ENCODE results near the gene IGLON5. TPM values are rescaled to one million over a fixed set of nuclear protein-coding genes. Genes with fewer than 3 reads are reported as not detected.

The IGLON5 gene
- total RNA-seq, 1 donor from 2014 or later, result not detected

DNA sequence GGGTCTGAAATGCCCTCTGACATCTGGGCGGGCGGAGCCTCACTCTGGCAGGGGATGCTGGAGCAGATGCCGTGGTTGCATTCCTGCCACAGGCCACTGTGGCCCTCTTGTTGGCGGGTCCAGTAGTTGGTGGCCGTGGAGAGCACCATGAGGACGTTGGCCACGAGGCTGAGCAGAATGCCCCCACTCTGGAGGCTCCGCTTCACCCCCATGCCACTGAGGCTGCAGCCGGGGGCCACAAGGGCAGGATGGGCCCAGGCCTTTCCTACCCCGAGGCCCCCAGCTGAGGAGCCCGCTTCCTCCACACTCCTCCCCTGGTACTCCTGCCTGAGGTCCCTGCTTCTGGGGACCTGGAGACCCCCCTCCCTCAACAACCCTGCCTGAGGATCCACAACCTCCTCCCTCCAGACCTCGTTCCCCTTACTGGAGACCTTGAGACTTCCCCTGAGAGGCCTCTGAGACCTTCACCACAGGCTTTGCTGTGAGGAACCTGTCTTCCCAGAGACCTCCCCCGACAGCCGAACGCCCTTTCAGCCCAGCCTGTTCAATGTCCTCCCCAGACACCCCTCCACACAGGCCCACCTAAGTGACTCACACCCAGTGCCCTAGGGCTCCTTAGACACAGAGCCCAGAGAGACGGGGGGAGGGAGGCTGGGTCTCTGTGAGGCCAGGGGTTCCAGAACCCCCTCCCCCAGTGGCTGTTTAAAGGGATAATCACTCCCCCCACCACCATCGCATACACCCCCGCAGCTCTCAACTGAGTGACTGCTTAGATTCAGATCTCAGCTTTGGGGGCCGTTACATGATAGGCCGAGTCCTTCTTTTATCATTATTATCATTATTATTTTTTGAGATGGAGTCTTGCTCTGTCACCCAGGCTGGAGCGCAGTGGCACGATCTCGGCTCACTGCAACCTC lies 57.2 kb downstream of the IGLON5 start, which contains the start of gene CLDND2:
Gene CLDND2 (minus strand): TSS at position 638 of the 917 bp plus-strand sequence. CDS start 426 bp downstream, at position 212.
- Histone ChIP-seq H3K9ac (ENCODE audit: low read depth in 1 of 3, low read length in 3 of 3) (peak within 1 kb of the TSS; percentile 72 to 89 (median 73)), H3K36me3 (ENCODE audit: control insufficient read depth in 3 of 3, insufficient read depth in 3 of 3, low read length in 3 of 3) (no peaks in the 10 kb centered on the region), H3K27ac (ENCODE audit: low read depth, low read length) (peak within 1 kb of the TSS; percentile 93), H3K4me3 (ENCODE audit: low read length in 3 of 3) (peak within 1 kb of the TSS; percentile 72 to 93 (median 87)), H3K4me1 (ENCODE audit: control insufficient read depth in 3 of 3, insufficient read depth in 3 of 3, low read length in 3 of 3) (peaks cover 24 to 32% (median 26%) of the 10 kb centered on the region in 3 donors), H3K9me3 (ENCODE audit: control insufficient read depth in 3 of 3, low read length in 3 of 3) (no peaks in the 10 kb centered on the region), H3K27me3 (ENCODE audit: control insufficient read depth in 3 of 3, insufficient read depth in 3 of 3, low read length in 3 of 3) (peaks cover 0 to 4% (median 0%) of the 10 kb centered on the region in 3 donors)

DNA sequence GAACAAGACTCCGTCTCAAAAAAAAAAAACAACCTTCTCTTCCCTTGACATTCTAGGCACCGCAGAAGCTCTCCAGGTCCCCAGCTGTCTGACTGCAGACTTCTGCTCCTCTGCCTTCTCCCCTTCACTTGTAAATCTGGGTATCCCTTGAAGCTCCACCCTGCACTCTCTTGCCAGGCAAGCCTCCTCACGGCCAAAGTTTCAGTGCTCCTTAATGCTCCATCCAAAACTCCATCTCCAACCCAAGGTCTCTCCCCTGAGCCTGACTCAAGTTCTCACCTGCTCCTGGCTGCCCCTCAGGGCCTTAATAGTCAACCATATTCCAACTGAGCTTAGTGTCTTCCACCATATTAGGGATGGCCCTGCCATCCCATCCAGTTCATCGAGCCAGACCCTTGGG lies 58.8 kb downstream of the IGLON5 start:
- Histone ChIP-seq H3K9ac (ENCODE audit: low read depth in 1 of 3, low read length in 3 of 3) (no peak overlapping the region), H3K27me3 (ENCODE audit: control insufficient read depth in 3 of 3, insufficient read depth in 3 of 3, low read length in 3 of 3) (peaks cover 0 to 4% (median 0%) of the 10 kb centered on the region in 3 donors), H3K4me1 (ENCODE audit: control insufficient read depth in 3 of 3, insufficient read depth in 3 of 3, low read length in 3 of 3) (peaks cover 14 to 19% (median 18%) of the 10 kb centered on the region in 3 donors), H3K4me3 (ENCODE audit: low read length in 3 of 3) (no peak overlapping the region), H3K9me3 (ENCODE audit: control insufficient read depth in 3 of 3, low read length in 3 of 3) (no peaks in the 10 kb centered on the region), H3K36me3 (ENCODE audit: control insufficient read depth in 3 of 3, insufficient read depth in 3 of 3, low read length in 3 of 3) (no peaks in the 10 kb centered on the region), H3K27ac (ENCODE audit: low read depth, low read length) (no peak overlapping the region)

DNA sequence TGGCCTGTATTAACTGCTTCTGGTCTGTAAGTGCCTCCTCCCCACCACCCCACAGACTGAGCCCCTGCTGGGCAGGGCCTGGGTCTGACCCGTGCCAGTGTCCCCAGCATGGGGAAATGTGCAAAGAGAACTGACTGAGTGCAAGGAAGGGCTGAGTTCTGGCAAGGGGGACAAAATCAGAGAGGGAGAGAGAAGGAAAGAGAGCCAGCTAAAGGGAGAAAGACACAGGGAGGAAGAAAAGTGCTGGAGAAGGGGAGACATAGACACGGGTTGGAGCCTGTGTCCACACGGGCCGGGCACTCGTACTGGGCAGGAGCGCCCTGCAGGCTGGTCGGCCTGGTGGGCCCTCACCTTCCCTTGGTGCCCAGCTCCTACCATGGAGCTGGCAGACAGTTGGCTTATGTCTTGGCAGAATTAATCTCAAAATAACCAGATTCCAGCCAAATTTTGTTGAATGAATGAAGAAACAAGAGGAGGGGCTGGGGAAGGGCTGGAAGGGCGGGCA lies 59.8 kb downstream of the IGLON5 start:
- no peaks in the 10 kb centered on the region for H3K36me3 ChIP-seq (ENCODE audit: control insufficient read depth in 3 of 3, insufficient read depth in 3 of 3, low read length in 3 of 3)
- no peak overlapping the region for H3K4me3 ChIP-seq (ENCODE audit: low read length in 3 of 3)
- H3K27me3 ChIP-seq (ENCODE audit: control insufficient read depth in 3 of 3, insufficient read depth in 3 of 3, low read length in 3 of 3), result peaks cover 0 to 4% (median 0%) of the 10 kb centered on the region in 3 donors
- H3K9me3 ChIP-seq (ENCODE audit: control insufficient read depth in 3 of 3, low read length in 3 of 3), result no peaks in the 10 kb centered on the region
- H3K9ac ChIP-seq (ENCODE audit: low read depth in 1 of 3, low read length in 3 of 3), result no peak overlapping the region
- H3K27ac ChIP-seq (ENCODE audit: low read depth, low read length), result no peak overlapping the region
- H3K4me1 ChIP-seq (ENCODE audit: control insufficient read depth in 3 of 3, insufficient read depth in 3 of 3, low read length in 3 of 3), result peaks cover 9 to 15% (median 10%) of the 10 kb centered on the region in 3 donors

DNA sequence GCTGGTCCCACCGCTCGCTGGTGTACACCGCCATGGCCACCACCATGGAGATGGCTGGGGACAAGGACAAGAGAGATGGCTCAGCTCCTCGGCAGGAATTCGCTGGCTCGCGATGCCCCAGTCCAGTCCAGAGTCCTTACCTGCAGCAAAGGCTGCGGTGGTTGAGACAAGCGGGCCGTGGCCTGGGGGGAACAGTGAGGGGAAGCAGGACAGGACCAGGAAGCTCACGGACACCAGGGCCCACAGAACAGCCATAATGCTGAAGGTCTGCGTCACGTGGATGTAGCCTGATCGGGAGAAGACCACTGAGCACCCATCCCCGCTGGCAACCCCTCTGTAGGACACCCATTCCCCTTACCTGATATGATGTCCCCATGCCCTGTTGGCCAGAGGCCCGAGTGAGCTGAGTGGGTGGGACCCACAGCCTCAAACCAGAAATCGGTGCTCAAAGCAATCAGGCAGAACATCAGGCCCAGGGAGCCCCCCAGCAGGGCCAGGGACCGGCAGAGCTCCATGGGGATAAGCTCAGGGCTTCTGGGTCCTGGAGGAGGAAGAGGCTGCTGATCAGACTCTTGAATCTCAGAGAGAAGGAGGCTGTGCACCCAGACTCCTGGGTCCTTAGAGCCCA lies 60.7 kb downstream of the IGLON5 start:
- no peak overlapping the region for H3K4me3 ChIP-seq (ENCODE audit: low read length in 3 of 3)
- H3K27me3 ChIP-seq (ENCODE audit: control insufficient read depth in 3 of 3, insufficient read depth in 3 of 3, low read length in 3 of 3), result peaks cover 0 to 4% (median 0%) of the 10 kb centered on the region in 3 donors
- H3K4me1 ChIP-seq (ENCODE audit: control insufficient read depth in 3 of 3, insufficient read depth in 3 of 3, low read length in 3 of 3), result peaks cover 5 to 9% (median 5%) of the 10 kb centered on the region in 3 donors
- H3K27ac ChIP-seq (ENCODE audit: low read depth, low read length), result no peak overlapping the region
- H3K9me3 ChIP-seq (ENCODE audit: control insufficient read depth in 3 of 3, low read length in 3 of 3), result no peaks in the 10 kb centered on the region
- peak overlapping the region in 1 of 3 donors; percentile 3 for H3K9ac ChIP-seq (ENCODE audit: low read depth in 1 of 3, low read length in 3 of 3)
- no peaks in the 10 kb centered on the region for H3K36me3 ChIP-seq (ENCODE audit: control insufficient read depth in 3 of 3, insufficient read depth in 3 of 3, low read length in 3 of 3)

DNA sequence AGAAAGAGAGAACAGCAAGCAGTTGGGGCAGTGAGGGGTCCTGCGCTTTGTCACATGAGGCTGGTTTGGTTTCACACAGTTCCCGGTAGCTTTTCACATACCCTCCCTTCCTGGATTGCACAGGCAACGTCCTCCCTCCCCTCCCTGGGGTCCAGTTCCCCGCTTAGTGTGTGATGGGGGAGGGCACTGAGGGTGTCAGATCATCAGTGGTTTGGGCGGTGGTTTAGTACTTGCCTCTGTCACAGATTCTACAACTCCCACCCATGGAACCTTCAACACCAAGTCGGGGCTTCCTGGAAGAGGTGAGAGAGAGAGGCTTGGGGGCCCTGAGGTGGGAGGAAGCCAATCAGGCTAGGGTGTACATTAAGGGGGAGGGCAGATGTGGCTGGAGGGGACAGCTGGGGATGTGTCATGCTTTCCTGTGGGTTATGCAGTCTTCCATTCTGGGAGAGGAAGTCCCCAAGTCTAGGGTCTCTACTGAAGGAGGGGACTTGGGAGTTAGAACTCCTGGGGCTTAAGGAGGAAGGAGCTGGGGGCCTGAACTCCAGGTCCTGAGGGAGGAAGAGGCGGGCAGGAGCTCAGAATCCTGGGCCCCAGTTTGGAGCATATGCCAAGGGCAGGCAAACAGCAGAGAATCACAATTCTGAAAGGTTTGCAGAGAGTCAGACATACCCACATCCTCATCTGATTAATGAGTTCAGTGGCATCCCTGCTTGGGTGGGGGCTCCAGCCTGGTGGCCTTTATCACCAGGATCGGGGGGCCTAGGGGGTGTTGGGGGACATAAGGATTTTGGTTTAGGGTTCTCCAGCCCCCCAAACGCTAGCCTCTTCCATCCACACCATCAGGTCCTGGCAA lies 61.4 kb downstream of the IGLON5 start, which contains the start of gene NKG7:
Gene NKG7 (minus strand): TSS at position 6 of the 856 bp plus-strand sequence. CDS start 119 bp downstream, outside the sequence.
- Histone ChIP-seq H3K4me1 (ENCODE audit: control insufficient read depth in 3 of 3, insufficient read depth in 3 of 3, low read length in 3 of 3) (peaks cover 4 to 6% (median 5%) of the 10 kb centered on the region in 3 donors), H3K4me3 (ENCODE audit: low read length in 3 of 3) (no peak within 1 kb of the TSS)

DNA sequence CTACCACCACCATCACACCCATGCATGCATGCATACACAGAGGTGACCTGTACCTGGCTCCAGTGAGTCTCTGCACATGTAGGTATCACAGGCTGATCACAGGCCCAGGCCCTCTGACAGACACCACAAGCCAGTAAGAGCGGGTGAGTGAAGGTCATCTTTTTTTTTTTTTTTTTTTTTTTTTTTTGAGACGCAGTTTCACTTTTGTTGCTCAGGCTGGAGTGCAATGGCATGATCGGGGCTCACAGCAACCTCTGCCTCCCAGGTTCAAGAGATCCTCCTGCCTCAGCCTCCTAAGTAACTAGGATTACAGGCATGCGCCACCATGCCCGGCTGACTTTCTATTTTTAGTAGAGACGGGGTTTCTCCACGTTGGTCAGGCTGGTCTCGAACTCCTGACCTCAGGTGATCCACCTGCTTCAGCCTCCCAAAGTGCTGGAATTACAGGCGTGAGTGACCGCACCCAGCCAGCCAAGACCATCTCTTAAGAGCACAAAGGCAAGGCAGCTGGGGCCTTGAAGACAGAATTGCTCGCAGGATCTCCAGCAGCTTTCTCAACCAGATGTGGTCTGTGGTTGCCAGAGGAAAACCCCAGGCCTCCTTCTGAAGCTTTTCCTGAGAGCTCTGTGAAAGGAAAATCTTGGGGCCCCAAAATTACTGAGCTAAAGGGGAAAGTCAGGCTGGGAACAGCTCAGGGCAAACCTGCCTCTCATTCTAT lies 64.2 kb downstream of the IGLON5 start:
- Histone ChIP-seq H3K27ac (ENCODE audit: low read depth, low read length) (no peak overlapping the region), H3K9me3 (ENCODE audit: control insufficient read depth in 3 of 3, low read length in 3 of 3) (no peaks in the 10 kb centered on the region), H3K27me3 (ENCODE audit: control insufficient read depth in 3 of 3, insufficient read depth in 3 of 3, low read length in 3 of 3) (peaks cover 0 to 4% (median 0%) of the 10 kb centered on the region in 3 donors), H3K4me3 (ENCODE audit: low read length in 3 of 3) (no peak overlapping the region), H3K36me3 (ENCODE audit: control insufficient read depth in 3 of 3, insufficient read depth in 3 of 3, low read length in 3 of 3) (no peaks in the 10 kb centered on the region), H3K9ac (ENCODE audit: low read depth in 1 of 3, low read length in 3 of 3) (no peak overlapping the region), H3K4me1 (ENCODE audit: control insufficient read depth in 3 of 3, insufficient read depth in 3 of 3, low read length in 3 of 3) (no peaks in the 10 kb centered on the region)

More for the DNA sequence above, 61.4 kb downstream of the IGLON5 start, which contains the start of gene NKG7:
- no peak within 1 kb of the TSS for H3K27ac ChIP-seq (ENCODE audit: low read depth, low read length)
- peaks cover 0 to 4% (median 0%) of the 10 kb centered on the region in 3 donors for H3K27me3 ChIP-seq (ENCODE audit: control insufficient read depth in 3 of 3, insufficient read depth in 3 of 3, low read length in 3 of 3)
- H3K9ac ChIP-seq (ENCODE audit: low read depth in 1 of 3, low read length in 3 of 3), result peak within 1 kb of the TSS in 1 of 3 donors; percentile 3
- no peaks in the 10 kb centered on the region for H3K36me3 ChIP-seq (ENCODE audit: control insufficient read depth in 3 of 3, insufficient read depth in 3 of 3, low read length in 3 of 3)
- no peaks in the 10 kb centered on the region for H3K9me3 ChIP-seq (ENCODE audit: control insufficient read depth in 3 of 3, low read length in 3 of 3)

DNA sequence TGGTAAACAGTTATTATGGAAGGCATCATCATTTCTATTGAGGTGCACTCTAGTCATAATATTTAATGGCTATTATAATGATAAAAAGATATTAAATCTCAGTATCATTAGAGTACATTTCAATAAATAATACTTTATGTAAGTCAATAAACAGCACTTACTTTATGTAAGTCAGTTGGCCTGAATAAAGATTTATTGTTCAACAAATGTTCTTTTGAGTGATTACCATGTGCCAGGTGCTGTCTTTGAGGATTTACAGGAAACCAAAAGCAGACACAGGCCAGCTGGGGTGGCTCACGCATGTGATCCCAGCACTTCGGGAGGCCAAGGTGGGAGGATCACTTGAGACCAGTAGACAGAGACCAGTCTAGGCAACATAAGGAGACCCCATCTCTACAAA lies 66.0 kb downstream of the IGLON5 start:
- Histone ChIP-seq H3K27me3 (ENCODE audit: control insufficient read depth in 3 of 3, insufficient read depth in 3 of 3, low read length in 3 of 3) (peaks cover 0 to 1% (median 0%) of the 10 kb centered on the region in 3 donors), H3K27ac (ENCODE audit: low read depth, low read length) (no peak overlapping the region), H3K9me3 (ENCODE audit: control insufficient read depth in 3 of 3, low read length in 3 of 3) (peaks cover 0 to 3% (median 0%) of the 10 kb centered on the region in 3 donors), H3K9ac (ENCODE audit: low read depth in 1 of 3, low read length in 3 of 3) (no peak overlapping the region), H3K36me3 (ENCODE audit: control insufficient read depth in 3 of 3, insufficient read depth in 3 of 3, low read length in 3 of 3) (no peaks in the 10 kb centered on the region), H3K4me1 (ENCODE audit: control insufficient read depth in 3 of 3, insufficient read depth in 3 of 3, low read length in 3 of 3) (no peaks in the 10 kb centered on the region), H3K4me3 (ENCODE audit: low read length in 3 of 3) (no peak overlapping the region)

DNA sequence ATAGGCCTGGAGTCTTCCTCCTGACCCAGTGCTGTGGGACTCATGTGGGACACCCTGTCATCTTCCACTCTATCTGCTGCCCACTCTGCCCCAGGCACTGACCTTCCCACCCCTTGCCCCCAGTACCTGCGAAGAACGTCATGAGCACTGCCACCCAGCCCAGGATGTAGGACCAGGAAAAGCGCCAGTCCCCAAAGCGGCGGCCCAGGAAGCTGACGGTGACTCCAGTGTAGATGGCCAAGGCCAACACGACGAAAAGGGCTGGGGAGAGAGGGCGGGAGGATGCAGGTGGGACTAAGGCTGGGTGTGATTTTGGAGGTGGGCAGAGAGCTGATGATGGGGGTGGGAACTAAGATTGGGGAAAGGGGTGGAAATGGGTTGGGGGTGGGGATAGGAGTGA lies 68.9 kb downstream of the IGLON5 start:
- H3K4me3 ChIP-seq (ENCODE audit: low read length in 3 of 3), result no peak overlapping the region
- H3K9me3 ChIP-seq (ENCODE audit: control insufficient read depth in 3 of 3, low read length in 3 of 3), result peaks cover 0 to 3% (median 0%) of the 10 kb centered on the region in 3 donors
- H3K9ac ChIP-seq (ENCODE audit: low read depth in 1 of 3, low read length in 3 of 3), result no peak overlapping the region
- H3K27ac ChIP-seq (ENCODE audit: low read depth, low read length), result no peak overlapping the region
- H3K4me1 ChIP-seq (ENCODE audit: control insufficient read depth in 3 of 3, insufficient read depth in 3 of 3, low read length in 3 of 3), result no peaks in the 10 kb centered on the region
- no peaks in the 10 kb centered on the region for H3K36me3 ChIP-seq (ENCODE audit: control insufficient read depth in 3 of 3, insufficient read depth in 3 of 3, low read length in 3 of 3)
- H3K27me3 ChIP-seq (ENCODE audit: control insufficient read depth in 3 of 3, insufficient read depth in 3 of 3, low read length in 3 of 3), result no peaks in the 10 kb centered on the region

All from skeletal muscle tissue (tissue), 4 donors.